Stimulated activated CD8-positive, alpha-beta memory T cell treated with anti-CD3 and anti-CD28 coated beads, Interleukin-7, amount 100 ng/mL, for 1 hour (primary cell): ENCODE measurements around the gene OSBPL7.

Experiments
- DNase-seq, 2 donors: peaks; one replicate each; pipeline ENCODE4 v3.0.0-alpha.2; 2020; ENCODE audit warnings: low read depth in 2 of 2

The OSBPL7 gene

DNA sequence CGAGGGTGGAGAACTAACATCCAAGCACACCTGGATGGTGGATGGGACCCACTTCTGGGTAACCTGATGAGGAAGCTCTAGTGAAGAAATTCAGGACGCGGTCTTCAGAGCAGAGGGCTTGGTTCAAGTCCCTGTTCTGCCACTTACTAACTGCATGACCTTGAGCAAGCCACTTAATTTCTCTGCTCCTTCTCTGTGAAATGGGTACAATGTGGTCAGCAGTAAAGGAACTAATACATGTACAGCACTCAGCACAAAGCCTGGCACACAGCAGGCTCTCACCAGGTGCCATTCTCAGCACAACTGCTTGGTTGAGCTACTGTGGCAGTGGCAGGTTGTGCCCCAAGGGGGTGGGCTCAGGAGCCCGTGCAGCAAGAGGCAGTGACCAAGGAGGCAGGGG lies 1.9 kb upstream of the OSBPL7 start:
- no peak for DNase-seq

- no peak for DNase-seq
These were observed 1.2 kb upstream of the OSBPL7 start for GRCh38 chr17:47822785-47823184.

DNA sequence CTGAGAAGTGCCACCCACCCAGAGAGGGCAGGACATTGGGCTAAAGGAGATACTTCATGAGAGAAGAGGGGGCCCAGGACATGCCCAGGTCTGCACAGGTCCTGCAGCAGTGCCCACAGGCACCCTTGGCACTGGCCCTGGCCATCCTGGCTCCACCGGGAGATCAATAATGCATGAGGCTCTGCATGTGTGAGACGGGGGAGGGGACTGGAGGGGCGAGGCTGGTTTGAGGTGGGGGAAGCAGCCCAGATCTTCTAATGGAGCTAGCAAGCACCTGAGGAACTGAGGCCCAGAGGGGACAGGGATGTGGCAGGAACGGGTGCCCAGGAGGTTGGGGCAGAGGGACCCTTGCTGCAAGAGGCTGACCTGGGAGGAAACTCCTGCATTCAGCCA lies 567 bp downstream of the OSBPL7 start:
- DNase-seq: no peak

GRCh38 chr17:47820033-47820789 lies 1.4 kb downstream of the OSBPL7 start:
- no peak for DNase-seq

DNA sequence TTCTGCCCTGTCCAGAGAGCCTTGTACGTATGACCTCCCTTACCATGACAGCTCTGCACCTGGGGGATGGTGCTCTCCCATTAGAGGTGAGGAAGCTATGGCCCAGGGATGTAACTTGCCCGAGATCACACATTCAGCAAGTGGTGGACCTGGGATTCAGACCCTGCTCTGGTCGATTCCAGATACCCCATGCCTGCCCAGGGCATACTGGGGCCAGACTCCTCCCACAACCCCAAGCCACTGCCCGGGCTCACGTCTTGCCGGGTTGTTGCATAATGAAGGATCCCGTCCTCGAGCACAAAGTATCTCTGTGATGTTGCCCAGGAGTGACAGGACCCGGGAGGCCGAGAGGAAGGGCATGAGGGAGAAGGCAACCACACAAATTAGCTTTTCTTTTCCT lies 2.1 kb downstream of the OSBPL7 start:
- DNase-seq: no peak

DNA sequence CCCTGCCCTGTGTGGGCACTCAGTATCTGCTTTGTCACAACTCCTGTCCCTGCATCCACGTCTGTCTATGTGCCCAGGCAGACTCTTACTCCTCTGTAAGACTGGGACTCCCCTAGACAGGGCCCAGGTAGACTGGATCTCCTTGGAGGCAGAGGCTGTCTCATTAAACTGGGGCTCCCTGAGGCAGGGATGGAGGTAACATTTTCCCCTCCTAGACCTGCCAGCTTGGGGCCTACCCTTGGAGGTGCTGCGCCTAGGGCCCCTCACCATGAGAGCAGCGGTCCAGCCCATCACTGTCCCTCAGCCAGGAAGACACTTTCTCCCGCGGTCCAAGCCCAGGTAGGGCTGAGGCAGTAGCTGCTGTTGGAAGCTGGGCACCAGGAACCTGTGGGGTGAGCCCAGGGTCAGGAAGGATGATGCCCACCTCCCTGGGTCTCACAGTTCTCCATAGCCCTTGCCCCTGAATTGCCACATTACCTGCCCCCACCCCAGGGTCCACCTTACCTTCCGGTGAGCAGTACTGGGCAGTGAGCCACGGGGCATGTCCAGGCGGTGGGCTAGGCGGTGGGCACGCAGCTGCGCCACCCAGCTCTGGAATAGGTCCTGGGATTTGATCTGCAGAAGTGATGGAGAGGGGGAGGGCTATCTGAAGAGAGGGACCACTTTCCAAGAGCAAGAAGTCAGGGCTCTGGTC lies 3.4 kb downstream of the OSBPL7 start:
- no peak for DNase-seq

DNA sequence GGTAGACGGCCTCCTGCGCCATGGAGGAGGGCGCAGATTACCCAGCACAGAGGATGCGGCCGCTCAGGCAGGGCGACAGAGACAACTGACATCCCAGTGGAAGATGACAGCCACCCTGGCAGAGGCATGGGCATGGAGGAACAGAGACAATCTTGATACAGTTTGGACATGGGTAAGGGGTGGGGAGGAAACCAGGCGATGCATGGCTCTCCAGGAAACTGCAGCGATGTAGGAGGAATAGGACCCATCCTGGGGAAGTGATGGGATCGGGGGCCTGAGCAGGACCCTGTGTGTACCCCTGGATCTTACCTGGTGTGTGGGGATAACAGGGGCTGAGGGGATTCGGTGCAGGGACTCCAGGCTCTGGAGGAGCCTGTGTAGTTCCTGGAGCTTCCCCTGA lies 4.6 kb downstream of the OSBPL7 start:
- DNase-seq: no peak

DNA sequence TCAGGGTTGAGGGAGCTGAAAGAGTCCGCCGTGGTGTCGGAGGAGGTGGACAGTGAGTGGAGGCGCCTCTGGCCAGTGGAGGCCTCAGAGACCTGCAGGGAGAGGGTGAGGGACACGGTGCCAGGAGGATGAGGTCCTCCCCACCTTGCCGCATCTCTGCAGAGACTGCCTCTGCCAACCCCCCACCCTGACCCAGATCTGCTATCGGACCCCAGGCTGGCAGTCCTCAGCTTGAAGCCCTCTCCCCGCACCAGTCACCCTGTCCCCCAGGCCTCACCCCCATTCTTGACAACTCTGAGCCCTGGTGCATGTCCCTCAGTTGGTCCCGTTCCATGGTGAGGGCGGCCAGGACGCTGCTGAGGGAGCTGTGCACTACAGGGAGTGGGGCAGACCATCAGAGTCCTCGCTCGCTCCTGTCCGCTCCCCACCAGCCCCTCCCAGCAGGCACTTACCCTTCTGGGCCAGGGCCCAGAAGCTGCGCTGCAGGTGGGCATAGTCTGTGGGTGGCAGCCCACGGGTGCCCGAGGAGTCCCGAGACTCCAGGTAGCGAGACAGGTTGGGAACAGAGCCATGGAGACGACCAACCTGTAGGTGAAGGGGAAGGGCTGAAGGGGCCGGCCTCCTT lies 5.4 kb downstream of the OSBPL7 start:
- DNase-seq: no peak

GRCh38 chr17:47815106-47815918 lies 6.3 kb downstream of the OSBPL7 start:
- DNase-seq: no peak

DNA sequence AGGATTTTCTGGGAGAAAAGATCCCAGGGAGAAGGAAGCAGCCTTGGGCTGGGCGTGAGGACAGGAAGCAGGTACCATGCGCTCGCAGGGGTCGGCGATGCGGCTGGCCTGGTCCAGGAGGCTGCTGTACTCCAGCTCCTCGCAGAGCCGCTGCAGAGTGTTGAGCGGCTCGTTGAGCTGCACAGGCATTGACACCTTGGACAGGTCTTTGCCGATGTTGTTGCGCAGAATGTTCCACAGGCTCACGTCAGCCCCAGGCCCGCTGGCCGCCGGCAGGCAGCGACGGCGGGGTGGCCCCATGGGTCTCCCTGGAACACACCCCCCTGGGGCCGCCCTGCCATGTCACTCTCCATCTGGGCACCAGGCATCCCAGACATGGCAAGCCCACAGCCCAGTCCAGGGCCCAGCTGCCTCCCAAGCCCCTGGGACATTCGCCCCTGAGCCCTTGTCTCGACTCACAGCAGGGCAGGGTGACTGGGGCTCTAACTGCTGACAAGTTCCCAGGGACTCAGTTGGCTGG lies 8.0 kb downstream of the OSBPL7 start:
- no peak for DNase-seq

DNA sequence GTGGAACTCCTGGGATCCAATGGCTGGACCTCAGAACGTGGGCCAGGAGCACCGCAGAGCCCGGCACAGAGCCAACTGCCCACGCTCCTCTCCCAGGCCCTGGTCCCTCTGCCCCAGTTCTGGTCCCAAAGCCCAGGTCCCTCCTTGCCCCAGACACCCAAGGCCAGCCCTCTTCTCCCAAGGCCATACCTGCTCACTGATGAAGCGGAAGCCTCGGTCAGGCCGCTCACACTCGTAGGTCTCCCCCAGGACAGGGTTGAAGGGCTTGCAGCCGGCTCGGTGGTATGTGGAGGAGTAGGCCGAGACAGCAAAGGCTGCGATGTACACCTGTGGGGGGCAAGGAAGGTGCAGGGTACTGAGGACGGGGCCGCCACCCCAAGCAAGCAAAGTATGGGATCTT lies 8.5 kb downstream of the OSBPL7 start:
- no peak for DNase-seq

DNA sequence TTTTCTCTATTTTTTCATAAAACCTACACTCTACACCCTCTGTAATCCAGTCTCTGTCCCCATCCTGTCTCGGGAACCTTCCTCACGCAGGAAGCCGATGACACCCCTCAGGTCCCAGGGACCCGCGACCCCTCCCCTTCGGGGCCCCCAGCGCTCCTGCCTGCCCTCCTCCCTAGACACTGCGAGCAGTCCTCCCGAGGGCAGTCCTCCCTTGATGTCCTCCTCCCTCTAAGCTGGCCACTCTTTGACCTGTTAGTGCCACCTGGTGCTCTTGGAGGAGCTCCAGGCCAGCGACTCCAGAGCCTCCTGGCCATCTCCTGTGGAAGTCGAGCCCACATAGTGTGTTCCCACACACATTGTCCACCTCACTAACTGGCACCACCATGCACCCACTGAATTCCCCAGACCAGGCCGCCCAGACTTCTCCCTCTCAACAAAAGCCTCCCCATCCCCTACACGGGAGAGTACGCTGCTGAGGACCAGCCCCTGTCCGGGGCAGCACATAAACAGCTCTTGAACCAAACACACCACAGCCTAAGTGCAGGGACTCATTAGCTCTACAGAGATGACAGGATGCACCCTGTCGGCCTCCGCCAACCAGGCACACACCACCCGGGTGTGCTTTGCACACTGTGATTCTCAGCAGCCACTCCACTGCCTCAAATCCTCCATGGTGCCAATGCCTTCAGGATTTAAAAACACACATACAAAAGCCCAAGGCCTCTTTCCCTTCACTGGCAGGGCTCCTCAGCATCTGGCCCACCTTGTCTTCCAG lies 9.3 kb downstream of the OSBPL7 start:
- no peak for DNase-seq

DNA sequence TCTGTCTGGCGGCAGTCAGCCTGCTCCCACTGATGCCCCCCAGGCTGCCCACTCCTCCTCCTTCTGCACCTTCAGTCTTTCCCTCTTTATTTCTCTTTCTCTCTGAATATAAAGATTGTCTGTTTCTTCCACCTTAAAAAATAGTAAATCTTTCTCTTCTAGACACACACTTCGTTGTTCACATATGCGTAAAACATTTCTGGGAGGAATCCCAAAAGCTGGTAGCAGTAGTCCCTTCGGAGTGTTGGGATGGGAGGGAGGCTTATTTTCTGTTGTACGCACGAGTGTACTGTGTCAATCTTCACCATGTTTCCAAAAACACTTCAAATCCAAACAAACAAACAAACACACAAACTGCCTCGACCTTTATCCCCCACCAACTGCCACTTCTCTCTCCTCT lies 9.9 kb downstream of the OSBPL7 start:
- DNase-seq: no peak

DNA sequence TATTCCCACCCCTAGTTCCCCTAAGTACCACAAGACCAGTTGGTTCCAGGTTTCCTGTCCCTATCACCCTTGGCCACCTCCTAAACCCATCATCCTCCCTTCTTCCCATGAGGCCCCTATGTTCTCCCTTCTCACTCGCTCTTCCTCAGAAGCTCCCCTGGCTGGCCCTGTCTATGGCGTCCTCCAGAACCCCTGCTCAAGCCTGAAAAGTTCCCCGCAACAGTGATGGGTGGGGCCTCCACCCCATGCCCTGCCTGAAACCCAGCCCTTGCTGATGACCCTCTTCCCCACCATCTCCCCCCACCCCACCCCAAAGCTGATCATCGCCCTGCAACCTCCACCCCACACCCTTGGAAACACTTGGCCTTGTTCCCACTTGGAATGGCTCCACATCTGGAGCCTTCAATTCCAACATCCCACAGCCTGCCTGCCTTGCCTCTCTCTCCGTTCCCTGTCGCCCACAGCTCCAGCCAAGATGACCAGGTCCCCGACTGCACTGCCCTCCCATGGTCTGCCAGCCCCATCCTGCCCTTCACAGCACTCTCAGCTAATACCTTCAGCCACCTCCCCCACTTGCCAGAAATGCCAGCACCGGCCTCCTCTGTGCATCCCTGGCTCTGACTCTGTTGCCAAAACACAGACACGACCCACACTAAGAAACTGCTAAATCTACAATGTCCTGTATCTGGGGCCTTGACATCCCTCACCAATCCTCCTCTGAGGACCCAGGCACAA lies 10.5 kb downstream of the OSBPL7 start:
- DNase-seq: no peak

DNA sequence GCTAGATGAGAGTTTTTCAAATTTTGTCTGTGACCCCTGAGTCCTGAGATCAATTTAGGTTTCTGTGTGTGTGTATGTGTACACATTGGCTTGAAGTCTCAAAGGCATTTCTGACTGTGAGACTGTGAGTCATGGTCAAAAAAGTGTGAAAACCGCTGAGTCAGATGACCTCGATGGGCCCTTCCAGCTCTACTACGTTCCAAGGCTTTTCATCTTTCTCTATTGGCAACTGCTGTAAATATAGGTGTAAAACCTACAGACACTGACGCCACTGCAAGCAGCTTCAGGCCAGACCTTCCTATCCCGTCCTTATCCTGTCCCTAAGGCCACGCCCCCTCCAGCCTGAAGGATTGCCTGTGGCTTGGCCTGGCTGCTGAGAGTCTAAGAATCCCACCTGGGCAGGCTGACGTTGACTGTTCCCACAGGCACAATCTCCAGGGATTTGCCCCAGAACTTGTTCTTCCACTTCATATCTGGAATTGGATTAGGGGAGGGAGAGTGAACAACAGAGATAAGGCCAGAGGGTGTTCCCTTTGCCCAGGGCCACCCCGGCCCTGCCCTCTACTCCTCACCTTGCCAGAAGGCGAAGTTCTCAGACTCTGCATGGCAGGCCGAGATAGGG lies 11.3 kb downstream of the OSBPL7 start:
- no peak for DNase-seq

DNA sequence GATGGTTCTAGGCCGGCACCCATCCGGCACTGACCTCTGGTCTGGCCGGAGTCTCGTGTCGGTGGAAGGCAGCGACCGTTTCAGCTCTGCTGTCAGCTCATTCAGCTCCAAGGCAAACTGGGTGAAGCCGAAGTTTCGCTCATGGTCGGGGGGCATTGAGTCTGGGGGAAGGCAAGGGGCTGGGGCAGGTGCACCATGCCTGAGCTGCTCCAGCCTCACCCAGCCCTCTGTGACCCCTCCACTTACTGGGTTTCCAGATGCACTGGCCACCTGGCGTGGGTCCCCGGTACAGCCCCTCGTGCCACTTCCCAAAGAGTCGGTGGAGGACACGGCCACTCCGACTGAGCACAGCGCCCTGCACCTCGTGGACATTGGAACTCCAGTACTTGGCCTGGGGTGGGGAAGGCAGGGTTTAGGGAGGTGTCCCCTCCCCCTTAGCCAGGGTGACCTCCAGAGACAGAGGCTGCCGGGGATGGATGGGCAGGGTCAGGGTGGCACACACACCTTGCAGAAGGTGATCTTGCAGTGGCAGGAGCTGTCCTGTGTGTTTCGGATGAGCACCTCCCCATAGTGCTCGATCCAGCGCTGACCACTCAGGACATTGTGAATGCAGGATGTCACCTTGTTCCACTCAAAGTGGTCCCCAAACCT lies 12.6 kb downstream of the OSBPL7 start:
- no peak for DNase-seq

GRCh38 chr17:47808036-47808829 lies 13.4 kb downstream of the OSBPL7 start:
- DNase-seq: no peak

- no peak for DNase-seq
These were observed 14.2 kb downstream of the OSBPL7 start for GRCh38 chr17:47807421-47807820.

DNA sequence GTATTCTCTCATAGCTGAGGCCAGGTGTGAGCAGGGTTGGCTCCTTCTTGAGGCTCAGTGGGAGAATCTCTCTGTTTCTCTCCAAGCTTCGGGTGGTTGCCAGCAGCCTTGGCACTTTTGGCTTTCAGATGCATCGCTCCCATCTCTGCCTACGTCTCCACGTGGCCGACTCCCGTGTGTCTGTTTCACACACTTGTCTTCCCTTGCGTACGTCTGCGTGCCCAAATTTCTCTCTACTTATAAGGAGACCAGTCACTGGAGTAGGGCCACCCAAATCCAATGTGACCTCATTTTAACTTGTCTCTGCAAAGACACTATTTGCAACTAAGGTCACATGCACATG lies 14.7 kb downstream of the OSBPL7 start:
- no peak for DNase-seq
